Stimulated activated CD8-positive, alpha-beta memory T cell treated with anti-CD3 and anti-CD28 coated beads, Interleukin-7, amount 100 ng/mL, for 4 hours (primary cell): ENCODE data around the gene ELMO1.

Experiments used
- DNase-seq, 2 donors: peaks; one replicate each; pipeline ENCODE4 v3.0.0-alpha.2; 2020; ENCODE audit warnings: low read depth in 2 of 2

The ELMO1 gene

DNA sequence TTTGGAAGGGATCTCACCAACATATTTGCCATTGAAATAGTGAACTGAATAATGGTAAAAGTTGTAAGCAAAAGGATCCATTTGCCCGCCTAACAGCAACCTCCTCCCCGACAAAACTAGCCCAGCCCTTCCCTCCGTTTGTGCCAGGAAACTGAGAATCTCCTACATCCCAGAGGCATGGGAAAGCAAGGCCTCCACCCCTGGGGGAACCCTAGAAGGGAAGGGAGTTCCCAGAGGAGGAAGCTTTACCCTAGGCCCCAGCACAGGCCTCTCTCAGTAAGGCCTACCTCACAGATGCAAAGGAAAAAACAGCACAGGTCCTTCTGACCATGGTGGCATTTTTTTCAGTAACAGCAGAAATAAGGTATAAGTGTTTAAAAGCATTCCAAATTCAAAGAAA lies 229.7 kb downstream of the ELMO1 start:
- DNase-seq, result no peak

- DNase-seq, result no peak
Observed at GRCh38 chr7:37216923-37217322, 231.7 kb downstream of the ELMO1 start.

GRCh38 chr7:37216156-37216852 lies 232.4 kb downstream of the ELMO1 start:
- DNase-seq, result no peak

DNA sequence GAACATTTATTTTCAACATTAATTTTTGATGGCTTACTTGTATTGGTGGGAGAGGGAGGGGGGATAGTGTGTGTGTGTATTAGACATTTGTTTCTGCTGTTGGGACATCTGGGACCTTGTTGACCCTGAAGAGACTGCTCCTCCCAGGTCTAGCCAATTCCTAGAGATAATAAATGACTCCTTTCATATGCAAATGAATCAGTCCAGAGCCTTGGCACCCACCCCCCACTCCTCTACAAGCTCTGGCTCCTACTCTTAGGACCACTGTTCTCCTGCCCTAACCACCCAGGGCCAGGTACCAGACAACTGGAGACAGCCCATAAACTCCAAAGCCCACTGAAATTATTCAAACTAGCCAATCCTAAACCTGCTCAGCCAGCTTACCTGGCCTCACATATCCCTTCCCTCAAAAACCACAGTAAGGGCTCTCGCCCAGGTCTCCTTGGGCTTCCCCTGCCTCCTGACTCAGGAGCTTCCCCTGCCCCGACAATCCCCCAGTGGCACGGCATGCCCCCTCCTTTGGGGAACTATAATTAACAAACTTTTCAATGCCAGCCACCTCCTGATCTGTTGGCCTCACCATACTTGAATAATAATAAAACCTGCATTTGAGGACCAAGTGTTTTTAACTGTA lies 233.3 kb downstream of the ELMO1 start:
- DNase-seq, result no peak

- no peak for DNase-seq
Observed at GRCh38 chr7:37212556-37212955, 236.1 kb downstream of the ELMO1 start.

DNA sequence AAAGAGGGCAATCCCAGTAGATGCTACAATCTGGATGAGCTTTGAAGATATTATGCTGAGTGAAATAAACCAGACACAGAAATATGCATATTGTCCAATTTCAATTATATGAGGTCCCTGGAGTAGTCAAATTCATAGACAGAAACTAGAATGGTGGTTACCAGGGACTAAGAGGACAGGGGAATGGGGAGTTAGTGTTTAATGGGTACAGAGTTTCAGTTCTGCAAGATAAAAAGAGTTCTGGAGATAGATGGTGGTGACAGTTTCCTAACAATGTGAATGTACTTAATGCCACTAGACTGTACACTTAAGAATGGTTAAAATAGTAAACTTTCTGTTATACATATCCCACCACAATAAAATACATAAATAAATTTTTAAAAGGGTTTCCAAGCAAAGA lies 236.6 kb downstream of the ELMO1 start:
- DNase-seq, result no peak

DNA sequence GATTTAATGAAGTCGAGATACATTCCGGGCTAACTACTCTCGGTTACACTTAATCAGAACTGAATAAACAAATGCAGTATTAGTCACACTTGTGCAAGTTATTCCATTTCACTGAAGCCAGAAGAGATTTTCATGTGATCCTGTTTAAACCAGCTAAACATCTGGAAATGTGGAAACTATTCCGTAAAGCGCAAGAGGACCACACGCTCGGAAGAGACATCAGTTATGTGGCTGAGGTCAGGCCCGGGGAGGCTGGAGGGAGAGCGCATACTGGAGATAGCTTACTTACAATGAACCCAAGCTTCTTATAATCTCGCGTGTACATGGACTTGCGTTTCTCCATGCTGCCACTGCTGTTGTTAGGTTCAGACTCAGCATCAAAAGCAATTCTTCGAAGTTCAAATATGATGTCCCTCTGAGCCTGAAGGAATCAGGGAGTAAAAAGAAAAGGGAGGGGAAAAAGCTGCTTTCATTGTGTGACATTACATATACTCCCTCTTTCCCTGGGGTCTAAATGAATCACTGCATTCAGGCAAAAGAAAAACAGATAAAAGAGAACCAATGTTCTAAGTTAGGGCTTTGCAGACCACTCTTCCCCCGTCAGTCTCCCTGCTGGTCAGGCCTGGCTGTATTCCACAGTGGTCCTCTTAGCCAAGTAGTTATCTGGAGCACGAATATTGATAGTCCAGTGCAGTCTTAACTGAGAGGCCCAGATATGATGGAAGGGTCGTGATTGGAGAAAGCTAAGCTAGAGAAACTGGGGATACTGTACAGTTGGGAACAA lies 237.4 kb downstream of the ELMO1 start:
- no peak for DNase-seq

DNA sequence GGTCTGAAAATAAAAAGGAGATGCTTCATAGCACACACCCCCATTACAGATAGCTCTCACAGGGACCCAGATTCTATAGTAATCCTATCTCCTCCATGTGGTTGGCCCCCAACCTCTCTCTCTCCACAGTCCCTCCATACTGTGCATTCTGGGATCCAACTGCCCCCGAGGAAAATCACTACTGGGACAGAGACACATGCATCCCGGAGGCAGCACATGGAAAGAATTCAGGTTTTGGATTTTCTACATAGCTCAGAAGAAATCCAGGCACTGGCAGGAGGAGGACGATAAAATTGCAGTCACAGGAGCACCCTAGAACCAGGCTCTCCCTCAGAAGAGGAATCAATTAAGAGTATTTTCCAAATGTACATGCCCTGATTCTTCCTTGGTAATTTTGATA lies 239.5 kb downstream of the ELMO1 start:
- DNase-seq, result no peak

GRCh38 chr7:37208528-37208927 lies 240.1 kb downstream of the ELMO1 start:
- no peak for DNase-seq

DNA sequence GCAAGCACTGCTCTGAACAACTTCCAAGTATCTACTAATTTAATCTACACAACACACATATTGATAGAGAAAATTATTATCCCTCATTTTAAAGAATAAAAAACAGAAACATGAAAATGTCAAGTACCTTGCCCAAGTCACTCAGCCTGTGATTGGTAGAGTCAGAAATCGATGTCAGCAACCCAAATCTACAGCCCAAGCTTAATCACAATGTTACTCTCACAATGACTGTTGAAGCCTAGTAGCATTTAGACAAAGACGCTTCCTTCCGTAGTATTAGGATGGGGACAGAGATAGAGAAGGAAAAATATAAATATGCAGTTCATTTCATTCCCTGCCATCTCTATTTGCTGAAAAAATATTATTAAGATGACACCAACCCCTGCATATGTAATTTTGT lies 242.5 kb downstream of the ELMO1 start:
- no peak for DNase-seq

GRCh38 chr7:37205451-37205850 lies 243.2 kb downstream of the ELMO1 start:
- DNase-seq, result no peak

GRCh38 chr7:37201876-37202198 lies 246.8 kb downstream of the ELMO1 start:
- no peak for DNase-seq

DNA sequence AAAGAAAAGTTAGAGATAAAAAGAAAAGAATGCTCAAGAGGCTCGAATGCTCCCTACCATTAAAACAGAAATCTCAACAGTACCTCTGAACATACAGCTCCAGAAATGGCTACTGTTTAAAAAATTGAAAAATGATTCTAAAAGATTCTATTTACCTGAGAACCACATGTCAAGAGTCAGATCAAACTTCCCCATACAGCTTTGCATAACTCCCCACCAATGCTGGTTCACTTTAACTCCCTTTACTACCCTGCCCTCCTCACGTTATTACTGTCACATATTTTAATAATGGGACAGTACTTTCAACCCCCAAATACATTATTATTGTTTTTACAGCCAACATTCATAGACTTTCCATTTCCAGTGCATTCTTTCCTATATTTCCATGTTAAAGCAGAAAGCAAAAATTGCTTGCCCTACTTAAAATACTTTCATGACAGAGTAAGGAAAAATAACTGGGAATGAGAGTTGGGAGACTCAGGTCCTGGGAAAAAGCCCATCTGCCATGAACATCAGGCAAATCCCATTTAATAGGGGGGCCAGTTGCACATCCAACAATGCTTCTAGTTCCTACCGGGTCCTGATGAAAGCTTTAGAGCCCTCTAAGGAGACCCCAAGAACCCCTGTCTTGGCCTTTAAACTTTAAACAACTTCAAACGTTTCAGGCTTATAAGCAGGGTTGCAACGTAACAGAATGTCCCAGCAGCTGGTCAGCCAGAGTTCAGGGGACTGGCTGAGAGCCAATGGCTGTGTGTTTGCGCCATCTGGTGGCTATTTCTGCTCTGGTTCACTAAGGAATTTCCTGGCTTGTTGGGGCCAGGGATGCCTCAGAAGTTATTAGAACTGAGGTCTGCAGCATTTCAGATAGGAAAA lies 247.4 kb downstream of the ELMO1 start:
- DNase-seq, result no peak

- peak; percentile 54 to 55 for DNase-seq
Observed at GRCh38 chr7:37198906-37199485, 249.7 kb downstream of the ELMO1 start.

GRCh38 chr7:37198041-37198905 lies 250.4 kb downstream of the ELMO1 start:
- DNase-seq, result no peak

GRCh38 chr7:37197108-37197507 lies 251.6 kb downstream of the ELMO1 start:
- no peak for DNase-seq

- DNase-seq, result no peak
Observed at GRCh38 chr7:37196676-37197075, 252.0 kb downstream of the ELMO1 start.

GRCh38 chr7:37195388-37195787 lies 253.3 kb downstream of the ELMO1 start:
- DNase-seq, result no peak

DNA sequence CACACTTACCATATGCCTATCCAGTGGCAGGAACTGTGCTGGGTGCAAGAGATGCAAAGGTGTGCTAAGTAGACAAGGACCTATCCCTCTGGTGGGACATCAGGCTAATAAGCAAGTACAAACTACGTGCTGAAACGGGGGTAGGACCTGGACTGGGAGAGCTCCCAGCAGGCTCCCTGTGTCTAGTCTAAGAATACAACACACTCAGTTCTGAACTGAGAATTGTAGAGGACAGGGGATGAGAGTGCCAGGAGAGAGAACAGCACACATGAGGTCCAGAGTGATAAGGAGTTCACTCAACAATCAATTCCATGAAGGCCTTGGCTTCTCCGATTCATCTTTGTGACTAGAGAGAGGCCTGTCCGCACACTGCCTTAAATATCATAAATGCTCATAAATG lies 253.7 kb downstream of the ELMO1 start:
- DNase-seq, result no peak

- no peak for DNase-seq
Observed at GRCh38 chr7:37193775-37194135, 254.9 kb downstream of the ELMO1 start.
